SK-N-SH (cell line): ENCODE measurements around the gene PWWP2B.

Experiments
- CTCF ChIP-seq: fragments of 200-600 bp; sonication (generic); IDR thresholded peaks from 2 replicates; pipeline ENCODE4 v1.6.1; 2017; ENCODE audit warnings: antibody characterized with exemption, mild to moderate bottlenecking, moderate library complexity
- EP300 ChIP-seq, 2 experiments: IDR thresholded peaks; 2 replicates each; pipeline versions ENCODE4 v1.4.0 to v1.6.1; 2012; ENCODE audit warnings: borderline replicate concordance in 1 of 2, low read depth in 1 of 2, low read length in 1 of 2
- MAX ChIP-seq: IDR thresholded peaks from 2 replicates; pipeline ENCODE4 v1.4.0; 2012; ENCODE audit warnings: low read depth
- NFIC ChIP-seq: IDR thresholded peaks from 2 replicates; pipeline ENCODE4 v1.4.0; 2012; ENCODE audit warnings: borderline replicate concordance
- RCOR1 ChIP-seq: fragments of 150-350 bp; IDR thresholded peaks from 2 replicates; pipeline ENCODE4 v1.6.1; 2017; ENCODE audit warnings: antibody characterized with exemption, low read length

- no peak for TF ChIP-seq RCOR1
- TF ChIP-seq NFIC = no peak
- TF ChIP-seq CTCF = no peak
- TF ChIP-seq MAX = no peak
- no peak for TF ChIP-seq EP300 (IDR thresholded peaks at IDR 0.05; ENCODE audit: borderline replicate concordance in 1 of 2, low read depth in 1 of 2, low read length in 1 of 2)
Measured at GRCh38 chr10:132410056-132410778, 13.2 kb downstream of the PWWP2B start.
